Fibroblast of villous mesenchyme (primary cell): ENCODE results near the gene GABARAP. TPM values are rescaled to one million over a fixed set of nuclear protein-coding genes. Genes with fewer than 3 reads are reported as not detected.
"Not testable (repeated sequence)": the region's sequence is repeated elsewhere in the genome, so short reads cannot be mapped to it uniquely, and the experiment has no call there.

ENCODE experiments used
- DNase-seq: peaks from one replicate; pipeline ENCODE4 v3.0.0-alpha.2; 2010; ENCODE audit warnings: low read depth
- H3K4me3 ChIP-seq: 2 replicates; pipeline ENCODE4 v1.5.1; 2011; ENCODE audit warnings: low read depth, mild to moderate bottlenecking, low read length
- CTCF ChIP-seq: IDR thresholded peaks from 2 replicates; pipeline ENCODE4 v1.5.1; 2012; ENCODE audit warnings: low read depth, mild to moderate bottlenecking, low read length; ENCODE audit not compliant: insufficient read depth
- total RNA-seq: library from RNA; depleted of rRNA; stranded (reverse); fragments of >200 nt; gene quantifications from 2 replicates; pipeline ENCODE4 v1.2.3, GENCODE V29; 2012

GABARAP gene
- total RNA-seq, 1 donor: 225 TPM

GRCh38 chr17:7248796-7249195, 6.5 kb upstream of the GABARAP start:
- H3K4me3 ChIP-seq: no peak overlapping the region
- TF ChIP-seq CTCF: no peak
- no peak for DNase-seq

GRCh38 chr17:7246779-7247178, 4.5 kb upstream of the GABARAP start:
- no peak for TF ChIP-seq CTCF
- H3K4me3 ChIP-seq: no peak overlapping the region
- DNase-seq: no peak

GRCh38 chr17:7243838-7244237, 1.6 kb upstream of the GABARAP start:
- not testable (repeated sequence) for H3K4me3 ChIP-seq, DNase-seq

GRCh38 chr17:7243453-7243729, 1.1 kb upstream of the GABARAP start:
- no peak for DNase-seq
- H3K4me3 ChIP-seq: peak overlapping the region; percentile 98
- no peak for TF ChIP-seq CTCF

GRCh38 chr17:7242717-7243452, 636 bp upstream of the GABARAP start:
- TF ChIP-seq CTCF: no peak
- peak; percentile 98 for DNase-seq
- H3K4me3 ChIP-seq: peak overlapping the region; percentile 98

GRCh38 chr17:7241090-7241733, 1.0 kb downstream of the GABARAP start:
- peak overlapping the region; percentile 98 for H3K4me3 ChIP-seq
- no peak for DNase-seq
- no peak for TF ChIP-seq CTCF

- TF ChIP-seq CTCF: no peak
- no peak for DNase-seq
- peak overlapping the region; percentile 39 for H3K4me3 ChIP-seq
Observed at GRCh38 chr17:7240375-7240774, 1.9 kb downstream of the GABARAP start.
